Panc1 (cell line): Measurements from ENCODE around the gene PHC3. TPM values are rescaled to one million over a fixed set of nuclear protein-coding genes. Genes with fewer than 3 reads are reported as not detected.
A peak's percentile ranks its signal among the peaks of the same experiment; 100 is the strongest.

Experiments used
- ATAC-seq: fragments of 200-7000 bp; cut with Tn5 transposase; 2 replicates; pipeline ENCODE4 v1.9.1; 2020; ENCODE audit warnings: mild to moderate bottlenecking, moderate library complexity
- BruUV-seq: library from RNA; stranded (reverse); fragments of 400-500 nt; replicated peaks from 2 replicates; lab custom pipeline; 2021; lab: Mats Ljungman, UMichigan
- CTCF ChIA-PET: fragments of 300-600 bp; sonication (Branson Sonifier 250); formaldehyde crosslinking; loops from one replicate; lab custom pipeline; 2022; ENCODE audit warnings: antibody characterized with exemption; lab: Charles Lee
- POLR2A ChIA-PET: fragments of 300-600 bp; sonication (Branson Sonifier 250); formaldehyde crosslinking; loops from one replicate; lab custom pipeline; 2022; ENCODE audit warnings: antibody characterized with exemption; lab: Charles Lee
- DNase-seq: peaks from one replicate; pipeline ENCODE4 v3.0.0-alpha.2; 2010; ENCODE audit warnings: low read depth, low spot score
- H3K27ac ChIP-seq: 2 replicates; pipeline ENCODE4 v1.5.1; 2011; ENCODE audit warnings: mild to moderate bottlenecking, low read length, inconsistent platforms
- H3K27me3 ChIP-seq: fragments of 200-500 bp; sonication (Bioruptor generic); 2 replicates; pipeline ENCODE4 v1.6.0; 2014; ENCODE audit warnings: low read length, inconsistent platforms; ENCODE audit not compliant: control insufficient read depth, insufficient read depth
- H3K36me3 ChIP-seq: fragments of 200-500 bp; sonication (Bioruptor generic); 2 replicates; pipeline ENCODE4 v1.5.1; 2014; ENCODE audit warnings: inconsistent platforms, mild to moderate bottlenecking, low read length, moderate library complexity; ENCODE audit not compliant: control insufficient read depth, insufficient read depth
- H3K4me1 ChIP-seq: 2 replicates; pipeline ENCODE4 v1.5.1; 2011; ENCODE audit warnings: inconsistent platforms, mild to moderate bottlenecking, low read length, moderate library complexity; ENCODE audit not compliant: control insufficient read depth, insufficient read depth
- H3K4me3 ChIP-seq, 2 experiments: 2 replicates each; pipeline ENCODE4 v1.5.1; 2011 to 2012; ENCODE audit warnings: low read depth in 2 of 2, low read length in 2 of 2, mild to moderate bottlenecking in 2 of 2, inconsistent platforms in 1 of 2, moderate library complexity in 1 of 2
- H3K9me3 ChIP-seq: fragments of 200-500 bp; sonication (Bioruptor generic); 2 replicates; pipeline ENCODE4 v1.5.1; 2014; ENCODE audit warnings: low read depth, mild to moderate bottlenecking, inconsistent platforms, low read length, moderate library complexity; ENCODE audit not compliant: control insufficient read depth, insufficient read depth
- POLR2AphosphoS5 ChIP-seq: IDR thresholded peaks from 2 replicates; pipeline ENCODE4 v1.6.1; 2012; ENCODE audit warnings: mild to moderate bottlenecking, low read depth, low read length, moderate library complexity
- SIN3A ChIP-seq: IDR thresholded peaks from 2 replicates; pipeline ENCODE4 v1.6.1; 2012; ENCODE audit warnings: low read depth, mild to moderate bottlenecking, low read length, moderate library complexity, borderline replicate concordance; ENCODE audit not compliant: insufficient read depth
- TCF7L2 ChIP-seq: IDR thresholded peaks from 2 replicates; pipeline ENCODE4 v1.6.1; 2011; ENCODE audit warnings: mild to moderate bottlenecking, low read depth, low read length, inconsistent platforms
- in situ Hi-C: cut with HindIII; loops from 2 replicates; pipeline ENCODE4 v1.10.0; 2016; ENCODE audit warnings: low sequenced_read_pairs, low pct_unique_long_range_greater_than_20kb
- intact Hi-C: fragments of 100-400 bp; cut with micrococcal nuclease; formaldehyde crosslinking; loops from one replicate; pipeline ENCODE4 v1.10.0; 2022; ENCODE audit not compliant: unreplicated experiment
- total RNA-seq: library from RNA; stranded (reverse); gene quantifications from one replicate; pipeline ENCODE4 v1.2.1, GENCODE V29; 2021; ENCODE audit not compliant: unreplicated experiment
- TF ChIP-seq, protein P1 (sequence below), 2 experiments: IDR thresholded peaks; 2 replicates each; pipeline ENCODE4 v1.6.1; 2011 to 2012; ENCODE audit warnings: low read depth in 2 of 2, control low read depth in 1 of 2, low read length in 1 of 2, mild to moderate bottlenecking in 1 of 2, moderate library complexity in 1 of 2; ENCODE audit not compliant: insufficient read depth in 1 of 2
- TF ChIP-seq, protein P2 (sequence below): fragments of 450-650 bp; IDR thresholded peaks from 2 replicates; pipeline ENCODE4 v1.5.1; 2017; ENCODE audit warnings: mild to moderate bottlenecking

The PHC3 gene
- total RNA-seq, 1 experiment from 2014 or later: 53.8 TPM

DNA sequence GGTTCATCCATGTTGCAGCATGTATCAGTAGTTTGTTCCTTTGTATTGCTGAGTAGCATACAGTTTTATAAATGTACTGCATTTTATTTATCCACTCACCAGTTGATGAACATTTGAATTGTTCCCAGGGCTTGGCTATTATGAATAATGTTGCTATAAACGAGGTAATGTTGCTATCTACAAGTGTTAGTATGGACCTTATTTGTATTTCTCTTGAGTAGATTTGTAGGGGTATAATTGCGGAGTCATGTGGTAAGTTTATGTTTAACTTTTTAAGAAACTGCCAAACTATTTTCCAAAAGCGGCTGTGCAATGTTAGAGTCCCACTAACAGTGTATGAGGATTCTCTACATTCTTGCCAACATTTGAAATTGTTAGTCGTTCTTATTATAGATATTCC lies 130.8 kb downstream of the PHC3 start:
- in situ Hi-C loops: no loop called here
- CTCF ChIA-PET: no interaction called here
- Histone ChIP-seq H3K4me3 (no peak overlapping the region), H3K27me3 (peaks cover 5% of the 10 kb centered on the region; the same call in 1 of the 2 replicates), H3K27ac (no peak overlapping the region), H3K4me1 (no peaks in the 10 kb centered on the region), H3K36me3 (no peaks in the 10 kb centered on the region), H3K9me3 (no peaks in the 10 kb centered on the region)
- intact Hi-C loops: no loop called here
- POLR2A ChIA-PET: no interaction called here
- BruUV-seq: no TSS peak
- ATAC-seq: no peak
- TF ChIP-seq, protein P1, sequence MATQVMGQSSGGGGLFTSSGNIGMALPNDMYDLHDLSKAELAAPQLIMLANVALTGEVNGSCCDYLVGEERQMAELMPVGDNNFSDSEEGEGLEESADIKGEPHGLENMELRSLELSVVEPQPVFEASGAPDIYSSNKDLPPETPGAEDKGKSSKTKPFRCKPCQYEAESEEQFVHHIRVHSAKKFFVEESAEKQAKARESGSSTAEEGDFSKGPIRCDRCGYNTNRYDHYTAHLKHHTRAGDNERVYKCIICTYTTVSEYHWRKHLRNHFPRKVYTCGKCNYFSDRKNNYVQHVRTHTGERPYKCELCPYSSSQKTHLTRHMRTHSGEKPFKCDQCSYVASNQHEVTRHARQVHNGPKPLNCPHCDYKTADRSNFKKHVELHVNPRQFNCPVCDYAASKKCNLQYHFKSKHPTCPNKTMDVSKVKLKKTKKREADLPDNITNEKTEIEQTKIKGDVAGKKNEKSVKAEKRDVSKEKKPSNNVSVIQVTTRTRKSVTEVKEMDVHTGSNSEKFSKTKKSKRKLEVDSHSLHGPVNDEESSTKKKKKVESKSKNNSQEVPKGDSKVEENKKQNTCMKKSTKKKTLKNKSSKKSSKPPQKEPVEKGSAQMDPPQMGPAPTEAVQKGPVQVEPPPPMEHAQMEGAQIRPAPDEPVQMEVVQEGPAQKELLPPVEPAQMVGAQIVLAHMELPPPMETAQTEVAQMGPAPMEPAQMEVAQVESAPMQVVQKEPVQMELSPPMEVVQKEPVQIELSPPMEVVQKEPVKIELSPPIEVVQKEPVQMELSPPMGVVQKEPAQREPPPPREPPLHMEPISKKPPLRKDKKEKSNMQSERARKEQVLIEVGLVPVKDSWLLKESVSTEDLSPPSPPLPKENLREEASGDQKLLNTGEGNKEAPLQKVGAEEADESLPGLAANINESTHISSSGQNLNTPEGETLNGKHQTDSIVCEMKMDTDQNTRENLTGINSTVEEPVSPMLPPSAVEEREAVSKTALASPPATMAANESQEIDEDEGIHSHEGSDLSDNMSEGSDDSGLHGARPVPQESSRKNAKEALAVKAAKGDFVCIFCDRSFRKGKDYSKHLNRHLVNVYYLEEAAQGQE (IDR thresholded peaks at IDR 0.05; ENCODE audit: insufficient read depth in 1 of 2, low read depth in 2 of 2, low read length in 1 of 2): no peak
- TF ChIP-seq, protein P2, sequence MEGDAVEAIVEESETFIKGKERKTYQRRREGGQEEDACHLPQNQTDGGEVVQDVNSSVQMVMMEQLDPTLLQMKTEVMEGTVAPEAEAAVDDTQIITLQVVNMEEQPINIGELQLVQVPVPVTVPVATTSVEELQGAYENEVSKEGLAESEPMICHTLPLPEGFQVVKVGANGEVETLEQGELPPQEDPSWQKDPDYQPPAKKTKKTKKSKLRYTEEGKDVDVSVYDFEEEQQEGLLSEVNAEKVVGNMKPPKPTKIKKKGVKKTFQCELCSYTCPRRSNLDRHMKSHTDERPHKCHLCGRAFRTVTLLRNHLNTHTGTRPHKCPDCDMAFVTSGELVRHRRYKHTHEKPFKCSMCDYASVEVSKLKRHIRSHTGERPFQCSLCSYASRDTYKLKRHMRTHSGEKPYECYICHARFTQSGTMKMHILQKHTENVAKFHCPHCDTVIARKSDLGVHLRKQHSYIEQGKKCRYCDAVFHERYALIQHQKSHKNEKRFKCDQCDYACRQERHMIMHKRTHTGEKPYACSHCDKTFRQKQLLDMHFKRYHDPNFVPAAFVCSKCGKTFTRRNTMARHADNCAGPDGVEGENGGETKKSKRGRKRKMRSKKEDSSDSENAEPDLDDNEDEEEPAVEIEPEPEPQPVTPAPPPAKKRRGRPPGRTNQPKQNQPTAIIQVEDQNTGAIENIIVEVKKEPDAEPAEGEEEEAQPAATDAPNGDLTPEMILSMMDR: no peak
- TF ChIP-seq TCF7L2 (no peak), POLR2AphosphoS5 (no peak), SIN3A (no peak)
- no peak for DNase-seq

DNA sequence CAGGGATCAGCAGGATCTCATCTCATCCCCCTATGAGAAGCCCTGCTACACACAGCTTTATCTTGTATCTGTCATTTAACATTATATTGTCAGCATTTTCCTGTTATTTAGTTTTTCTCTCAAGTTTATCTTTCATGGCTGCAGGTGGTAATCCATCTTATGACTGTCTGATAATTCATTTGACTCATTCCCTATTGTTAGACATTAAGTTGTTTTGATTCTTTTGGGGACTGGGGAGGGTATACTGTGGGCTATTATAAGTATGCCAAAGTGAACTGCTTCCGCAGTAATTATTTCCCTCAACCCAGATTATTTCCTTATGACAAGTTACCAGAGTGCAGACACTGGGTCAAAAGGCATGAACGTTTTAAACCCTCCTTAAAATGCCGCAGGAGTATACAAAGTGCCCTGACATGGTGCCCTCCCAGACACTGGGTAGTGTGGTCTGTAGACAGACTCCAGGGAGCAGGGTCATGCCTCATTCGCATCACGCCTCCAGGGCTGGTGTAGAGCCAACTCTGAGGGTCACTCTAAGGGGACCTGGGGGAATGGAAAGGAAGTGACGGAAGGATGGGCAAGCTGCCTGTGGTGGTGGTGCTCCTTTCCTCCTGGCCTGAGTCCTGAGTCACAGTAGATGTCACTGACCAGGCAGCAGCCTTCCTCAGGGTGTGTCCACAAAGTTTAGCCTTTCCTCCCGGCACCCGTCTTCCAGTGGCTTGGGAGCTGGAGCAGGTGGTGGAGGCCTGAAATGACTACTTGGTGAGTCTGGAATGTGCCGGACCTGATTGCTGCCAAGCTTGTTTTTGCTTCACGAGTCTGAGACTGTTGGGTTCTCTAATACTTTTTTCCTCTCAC lies 132.2 kb downstream of the PHC3 start:
- no TSS peak for BruUV-seq

More for the DNA sequence above, 132.2 kb downstream of the PHC3 start:
- TF ChIP-seq, protein P1 (IDR thresholded peaks at IDR 0.05; ENCODE audit: insufficient read depth in 1 of 2, low read depth in 2 of 2, low read length in 1 of 2): no peak
- TF ChIP-seq SIN3A (no peak), TCF7L2 (no peak)
- TF ChIP-seq, protein P2: no peak
- peaks cover 5% of the 10 kb centered on the region; the same call in 1 of the 2 replicates for H3K27me3 ChIP-seq
- CTCF ChIA-PET: no interaction called here
- H3K4me3 ChIP-seq: no peak overlapping the region
- in situ Hi-C loops: no loop called here
- peak; percentile 31; the same call in 1 of the 2 replicates for ATAC-seq
- H3K9me3 ChIP-seq: no peaks in the 10 kb centered on the region
- H3K27ac ChIP-seq: no peak overlapping the region
- H3K4me1 ChIP-seq: no peaks in the 10 kb centered on the region
- no peaks in the 10 kb centered on the region for H3K36me3 ChIP-seq
- DNase-seq: no peak
- POLR2A ChIA-PET: interaction anchor here (0.5 to 0.7 kb wide), 4 partner anchors 46 to 280 kb away, joined by 5 to 11 read pairs (median 6); partner anchors contain the start of gene ACTRT3
- intact Hi-C loops: no loop called here
